ENCODE results near the gene LMO2.

LMO2 gene

DNA sequence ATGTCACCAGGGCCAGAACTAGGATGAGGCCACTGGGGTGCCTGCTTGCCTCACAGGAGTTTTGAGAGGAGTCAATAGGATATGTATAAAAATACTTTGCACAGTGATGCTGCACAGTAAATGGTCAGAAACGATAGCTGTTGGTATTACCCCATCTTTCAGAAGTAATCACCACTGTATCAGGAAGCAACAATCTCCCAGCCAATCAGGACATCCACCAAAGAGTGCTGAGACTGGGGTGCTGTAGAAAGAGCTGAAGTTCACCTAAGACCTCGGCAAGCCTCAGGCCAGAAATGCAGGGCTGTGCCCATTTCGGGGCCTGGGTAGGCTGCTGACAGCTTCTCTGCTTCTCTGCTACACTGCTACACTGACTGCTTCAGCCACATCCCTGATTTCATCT, 17.4 kb downstream of the LMO2 start:
- DNase-seq (ENCODE audit: low read depth): no peak
- TF ChIP-seq, protein P1, sequence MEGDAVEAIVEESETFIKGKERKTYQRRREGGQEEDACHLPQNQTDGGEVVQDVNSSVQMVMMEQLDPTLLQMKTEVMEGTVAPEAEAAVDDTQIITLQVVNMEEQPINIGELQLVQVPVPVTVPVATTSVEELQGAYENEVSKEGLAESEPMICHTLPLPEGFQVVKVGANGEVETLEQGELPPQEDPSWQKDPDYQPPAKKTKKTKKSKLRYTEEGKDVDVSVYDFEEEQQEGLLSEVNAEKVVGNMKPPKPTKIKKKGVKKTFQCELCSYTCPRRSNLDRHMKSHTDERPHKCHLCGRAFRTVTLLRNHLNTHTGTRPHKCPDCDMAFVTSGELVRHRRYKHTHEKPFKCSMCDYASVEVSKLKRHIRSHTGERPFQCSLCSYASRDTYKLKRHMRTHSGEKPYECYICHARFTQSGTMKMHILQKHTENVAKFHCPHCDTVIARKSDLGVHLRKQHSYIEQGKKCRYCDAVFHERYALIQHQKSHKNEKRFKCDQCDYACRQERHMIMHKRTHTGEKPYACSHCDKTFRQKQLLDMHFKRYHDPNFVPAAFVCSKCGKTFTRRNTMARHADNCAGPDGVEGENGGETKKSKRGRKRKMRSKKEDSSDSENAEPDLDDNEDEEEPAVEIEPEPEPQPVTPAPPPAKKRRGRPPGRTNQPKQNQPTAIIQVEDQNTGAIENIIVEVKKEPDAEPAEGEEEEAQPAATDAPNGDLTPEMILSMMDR (conservative IDR thresholded peaks at IDR 0.05; ENCODE audit: low read length): no peak
- H3K4me3 ChIP-seq (ENCODE audit: low read length): no peak overlapping the region

DNA sequence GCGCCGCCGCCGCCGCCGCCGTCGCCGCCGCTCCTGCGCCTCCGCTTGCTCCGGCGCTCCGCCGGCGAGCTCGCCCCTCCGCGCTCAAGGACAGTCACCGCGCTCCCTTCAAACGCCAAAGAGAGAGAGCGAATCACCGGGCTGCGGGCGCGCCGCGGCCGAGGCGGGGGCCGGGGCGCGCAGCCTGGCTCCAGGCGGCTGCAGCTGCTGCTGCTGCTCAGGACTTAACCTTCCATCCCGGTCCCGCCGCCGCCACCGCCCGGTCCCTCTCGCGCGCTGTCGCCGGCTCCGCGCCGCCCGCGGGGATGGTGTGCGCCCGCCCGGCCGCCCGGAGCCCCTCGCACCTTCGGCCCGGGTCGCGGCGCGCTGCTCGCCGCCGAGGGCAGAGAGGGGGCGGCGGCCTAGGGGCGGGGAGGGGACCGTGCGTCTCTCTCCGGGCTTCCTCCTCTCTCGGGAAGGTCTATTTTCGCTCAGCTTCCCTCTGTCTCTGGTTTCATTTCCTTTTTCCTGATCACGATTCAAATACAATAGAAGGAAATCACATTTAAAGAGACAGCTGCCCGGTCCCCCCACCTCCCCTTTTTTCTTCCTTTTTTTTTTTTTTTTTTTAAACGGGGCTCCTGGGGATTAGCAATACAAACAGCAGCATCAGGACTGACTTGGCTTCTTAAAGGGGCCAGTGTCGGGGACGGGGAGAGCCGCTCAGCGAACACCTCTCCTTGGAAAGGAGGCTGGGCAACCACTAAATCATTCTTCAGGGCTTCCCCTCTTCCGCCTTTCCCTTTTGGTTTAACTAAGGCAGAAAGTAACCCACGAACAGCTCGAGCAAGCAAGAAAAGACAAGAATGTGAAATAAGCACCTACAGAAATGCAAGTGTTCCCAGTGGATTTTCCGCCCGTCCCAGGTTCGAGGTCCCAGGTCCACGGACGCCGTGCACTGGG, 22.1 kb downstream of the LMO2 start:
- H3K4me3 ChIP-seq (ENCODE audit: low read length): peak overlapping the region; percentile 50
- DNase-seq (ENCODE audit: low read depth): no peak
- TF ChIP-seq, protein P1 (conservative IDR thresholded peaks at IDR 0.05; ENCODE audit: low read length): no peak

DNA sequence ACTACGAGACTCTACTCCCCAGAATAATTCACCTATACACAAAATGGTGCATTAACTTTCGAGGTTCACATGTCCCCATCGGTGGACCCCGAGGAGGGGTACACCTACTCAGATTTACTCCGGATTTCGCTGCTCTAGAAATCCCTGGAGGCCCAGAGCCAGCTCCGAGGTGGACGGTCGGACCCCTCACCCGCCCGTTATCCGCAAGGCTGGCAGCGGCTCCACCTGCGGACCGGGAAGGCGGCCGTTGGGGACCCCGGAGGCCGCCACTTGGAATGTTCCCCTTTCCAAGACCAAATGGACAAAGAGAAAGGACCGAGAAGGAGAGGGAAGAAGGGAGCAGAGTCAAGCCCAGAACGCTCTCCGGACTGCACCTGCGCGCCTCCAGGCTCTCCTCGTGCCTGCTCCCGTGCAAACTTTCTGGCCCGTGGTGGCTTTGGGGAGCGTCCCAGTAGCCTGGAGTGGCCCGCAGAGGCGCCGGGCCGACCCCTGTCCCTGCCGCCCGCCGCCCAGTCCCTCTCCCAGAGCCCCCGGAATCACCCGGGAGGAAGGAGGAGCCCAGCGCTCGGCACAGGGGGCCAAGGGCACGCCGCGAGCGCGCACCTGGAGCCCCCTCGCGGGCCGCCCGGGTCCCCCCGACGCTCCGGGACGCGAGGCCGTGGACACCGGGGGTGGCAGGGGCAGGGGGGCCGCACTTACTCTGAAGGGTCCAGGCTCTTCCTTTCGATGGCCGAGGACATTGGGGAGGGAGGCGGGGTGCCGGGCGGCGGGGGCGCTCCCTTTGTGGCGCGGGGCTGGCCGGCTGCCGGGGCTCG, 23.0 kb downstream of the LMO2 start:
- no peak for DNase-seq (ENCODE audit: low read depth)
- H3K4me3 ChIP-seq (ENCODE audit: low read length): peak overlapping the region; percentile 12; the same call in 1 of the 2 replicates
- TF ChIP-seq, protein P1 (conservative IDR thresholded peaks at IDR 0.05; ENCODE audit: low read length): no peak

DNA sequence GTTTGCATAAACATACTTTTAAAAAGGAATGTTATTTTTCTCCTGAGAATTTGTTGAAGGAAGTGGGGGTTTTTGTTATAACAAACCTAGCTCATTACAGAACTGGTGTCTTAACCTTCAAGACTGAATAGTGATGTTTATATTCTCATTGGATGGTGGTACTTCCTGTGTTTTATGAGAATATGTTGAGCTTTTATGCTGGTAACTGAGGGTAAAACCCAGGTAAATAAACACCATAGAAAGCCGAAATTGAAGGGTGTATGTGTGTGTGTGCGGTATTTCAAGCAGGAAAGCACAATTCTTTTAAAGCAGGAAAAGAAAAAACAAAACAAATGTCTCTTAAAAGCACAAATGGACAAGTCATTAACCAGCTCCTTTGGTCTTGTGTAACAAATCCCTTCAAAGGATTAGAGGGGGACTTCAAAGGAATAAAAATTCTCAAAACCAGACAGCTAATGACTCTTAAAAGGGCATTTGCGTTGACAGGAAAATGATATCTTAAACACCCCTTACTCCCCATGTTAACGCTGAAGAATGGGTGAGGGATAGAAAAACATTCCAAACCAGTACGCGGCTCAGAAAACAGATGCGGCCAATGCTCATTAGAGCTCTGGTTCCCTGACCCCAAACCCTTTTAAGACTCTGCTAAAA, 23.8 kb downstream of the LMO2 start:
- TF ChIP-seq, protein P1 (conservative IDR thresholded peaks at IDR 0.05; ENCODE audit: low read length): no peak
- no peak overlapping the region for H3K4me3 ChIP-seq (ENCODE audit: low read length)
- no peak for DNase-seq (ENCODE audit: low read depth)

DNA sequence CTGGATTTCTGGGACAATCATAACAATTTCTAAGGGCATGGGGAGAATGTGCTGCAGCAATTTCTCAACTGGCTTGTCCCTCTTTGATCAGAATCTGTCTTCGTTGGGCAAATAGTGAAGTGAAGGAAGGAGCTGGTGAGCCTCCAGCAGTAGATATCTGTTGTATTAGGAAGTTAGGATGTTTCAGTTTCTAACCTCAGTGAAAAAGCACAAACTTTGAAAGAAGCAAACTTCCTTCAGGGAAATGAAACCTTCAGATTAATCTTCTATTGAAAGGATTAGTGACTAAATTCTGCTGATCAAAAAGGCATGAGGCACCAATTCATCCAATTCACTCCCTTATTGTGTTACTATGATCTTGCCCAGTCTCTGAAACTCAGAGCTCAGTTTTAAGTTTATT, 24.3 kb downstream of the LMO2 start:
- DNase-seq (ENCODE audit: low read depth): no peak
- no peak overlapping the region for H3K4me3 ChIP-seq (ENCODE audit: low read length)
- TF ChIP-seq, protein P1 (conservative IDR thresholded peaks at IDR 0.05; ENCODE audit: low read length): no peak

DNA sequence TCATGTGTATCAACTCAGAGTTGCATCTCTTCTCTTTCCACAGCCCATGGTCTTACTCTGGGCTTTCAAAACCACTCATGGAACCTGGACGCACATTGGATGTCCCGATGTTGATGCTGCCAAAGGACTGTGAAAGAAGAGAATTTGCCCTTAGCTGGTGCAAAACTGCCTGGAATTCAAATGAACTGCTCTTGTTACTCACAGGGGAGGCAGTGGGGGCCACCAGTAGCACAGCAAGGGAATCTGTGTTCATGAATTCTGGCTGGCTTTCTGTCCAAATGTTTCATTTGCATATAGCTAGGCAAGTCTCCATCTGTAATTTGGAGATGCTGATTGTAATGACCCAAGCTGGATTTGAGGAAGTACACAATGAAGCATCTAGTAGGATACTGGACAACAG, 24.9 kb downstream of the LMO2 start:
- no peak for DNase-seq (ENCODE audit: low read depth)
- H3K4me3 ChIP-seq (ENCODE audit: low read length): no peak overlapping the region
- TF ChIP-seq, protein P1 (conservative IDR thresholded peaks at IDR 0.05; ENCODE audit: low read length): no peak

All from AG10803 (cell line).